ENCODE measurements around the gene NGRN. TPM values are rescaled to one million over a fixed set of nuclear protein-coding genes. Genes with fewer than 3 reads are reported as not detected.

The NGRN gene, protein sequence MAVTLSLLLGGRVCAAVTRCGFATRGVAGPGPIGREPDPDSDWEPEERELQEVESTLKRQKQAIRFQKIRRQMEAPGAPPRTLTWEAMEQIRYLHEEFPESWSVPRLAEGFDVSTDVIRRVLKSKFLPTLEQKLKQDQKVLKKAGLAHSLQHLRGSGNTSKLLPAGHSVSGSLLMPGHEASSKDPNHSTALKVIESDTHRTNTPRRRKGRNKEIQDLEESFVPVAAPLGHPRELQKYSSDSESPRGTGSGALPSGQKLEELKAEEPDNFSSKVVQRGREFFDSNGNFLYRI
- 137 TPM for total RNA-seq (2021; ENCODE audit: unreplicated experiment)
- polyA plus RNA-seq (2012; ENCODE audit: insufficient read length) = 85.4 TPM
- Bru-seq, nascent RNA = percentile 76 among the genes with signal in this experiment
- percentile 83 among the genes with signal in this experiment for BruChase-seq, experiment 1, labeled RNA remaining after a 2-hour chase
- percentile 93 among the genes with signal in this experiment for BruChase-seq, experiment 2, labeled RNA remaining after a 6-hour chase
- long read RNA-seq, full-length matches to known transcripts = 459 of 460 reads
- long read RNA-seq, partial matches to known transcripts = 0 of 460 reads
- long read RNA-seq, other reads (novel, unspliced or antisense) = 1 of 460 reads

DNA sequence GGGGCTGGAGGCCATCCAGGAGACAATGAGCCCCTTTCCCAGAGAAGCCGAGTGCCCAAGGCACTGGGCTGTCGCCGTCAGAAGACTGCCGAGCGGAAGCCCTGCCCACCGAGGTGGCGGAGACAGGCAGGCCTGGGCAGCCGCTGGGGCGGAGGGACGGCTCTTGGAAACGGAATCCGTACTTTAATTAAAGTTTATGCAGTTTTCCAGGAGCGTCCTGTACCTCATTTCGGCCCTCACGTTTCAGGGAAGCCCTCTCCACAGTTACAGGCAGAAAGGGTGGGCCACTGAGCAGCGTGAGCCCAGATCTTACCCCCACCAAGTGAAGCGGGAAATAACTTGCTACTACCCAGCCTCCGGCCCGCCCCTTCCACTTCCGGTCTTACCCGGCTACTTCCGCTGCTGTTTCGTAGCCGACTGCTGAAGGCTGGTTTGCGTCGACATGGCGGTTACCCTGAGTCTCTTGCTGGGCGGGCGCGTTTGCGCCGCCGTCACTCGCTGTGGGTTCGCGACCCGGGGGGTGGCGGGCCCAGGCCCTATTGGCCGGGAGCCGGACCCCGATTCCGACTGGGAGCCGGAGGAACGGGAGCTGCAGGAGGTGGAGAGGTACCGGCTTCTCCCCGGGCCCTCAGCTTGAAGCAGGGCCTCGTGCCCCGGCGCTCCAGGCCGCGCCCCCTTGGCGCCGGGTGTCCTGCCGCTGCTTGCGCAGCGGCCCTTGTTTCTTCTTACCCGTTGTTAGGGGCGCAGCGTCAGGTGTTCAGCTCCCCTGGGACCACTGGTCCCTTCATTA is at the start of gene NGRN:
NGRN (plus strand) TSS at position 402 of the 790 bp plus-strand sequence; CDS start at position 443, 41 bp downstream.
- BruUV-seq (replicated peaks) = no TSS peak
- H3K4me3 ChIP-seq (ENCODE audit: low read depth in 2 of 2, low read length in 2 of 2) = peak within 1 kb of the TSS; percentile 78 to 81
- intact Hi-C loops (cut with micrococcal nuclease; ENCODE audit: unreplicated experiment) = no loop called here
- H3K9me3 ChIP-seq (ENCODE audit: control insufficient read depth, insufficient read depth, low read depth, low read length) = no peaks in the 10 kb centered on the region
- TF ChIP-seq, protein P1, sequence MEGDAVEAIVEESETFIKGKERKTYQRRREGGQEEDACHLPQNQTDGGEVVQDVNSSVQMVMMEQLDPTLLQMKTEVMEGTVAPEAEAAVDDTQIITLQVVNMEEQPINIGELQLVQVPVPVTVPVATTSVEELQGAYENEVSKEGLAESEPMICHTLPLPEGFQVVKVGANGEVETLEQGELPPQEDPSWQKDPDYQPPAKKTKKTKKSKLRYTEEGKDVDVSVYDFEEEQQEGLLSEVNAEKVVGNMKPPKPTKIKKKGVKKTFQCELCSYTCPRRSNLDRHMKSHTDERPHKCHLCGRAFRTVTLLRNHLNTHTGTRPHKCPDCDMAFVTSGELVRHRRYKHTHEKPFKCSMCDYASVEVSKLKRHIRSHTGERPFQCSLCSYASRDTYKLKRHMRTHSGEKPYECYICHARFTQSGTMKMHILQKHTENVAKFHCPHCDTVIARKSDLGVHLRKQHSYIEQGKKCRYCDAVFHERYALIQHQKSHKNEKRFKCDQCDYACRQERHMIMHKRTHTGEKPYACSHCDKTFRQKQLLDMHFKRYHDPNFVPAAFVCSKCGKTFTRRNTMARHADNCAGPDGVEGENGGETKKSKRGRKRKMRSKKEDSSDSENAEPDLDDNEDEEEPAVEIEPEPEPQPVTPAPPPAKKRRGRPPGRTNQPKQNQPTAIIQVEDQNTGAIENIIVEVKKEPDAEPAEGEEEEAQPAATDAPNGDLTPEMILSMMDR (IDR thresholded peaks at IDR 0.05) = no peak
- TF ChIP-seq, protein P2, sequence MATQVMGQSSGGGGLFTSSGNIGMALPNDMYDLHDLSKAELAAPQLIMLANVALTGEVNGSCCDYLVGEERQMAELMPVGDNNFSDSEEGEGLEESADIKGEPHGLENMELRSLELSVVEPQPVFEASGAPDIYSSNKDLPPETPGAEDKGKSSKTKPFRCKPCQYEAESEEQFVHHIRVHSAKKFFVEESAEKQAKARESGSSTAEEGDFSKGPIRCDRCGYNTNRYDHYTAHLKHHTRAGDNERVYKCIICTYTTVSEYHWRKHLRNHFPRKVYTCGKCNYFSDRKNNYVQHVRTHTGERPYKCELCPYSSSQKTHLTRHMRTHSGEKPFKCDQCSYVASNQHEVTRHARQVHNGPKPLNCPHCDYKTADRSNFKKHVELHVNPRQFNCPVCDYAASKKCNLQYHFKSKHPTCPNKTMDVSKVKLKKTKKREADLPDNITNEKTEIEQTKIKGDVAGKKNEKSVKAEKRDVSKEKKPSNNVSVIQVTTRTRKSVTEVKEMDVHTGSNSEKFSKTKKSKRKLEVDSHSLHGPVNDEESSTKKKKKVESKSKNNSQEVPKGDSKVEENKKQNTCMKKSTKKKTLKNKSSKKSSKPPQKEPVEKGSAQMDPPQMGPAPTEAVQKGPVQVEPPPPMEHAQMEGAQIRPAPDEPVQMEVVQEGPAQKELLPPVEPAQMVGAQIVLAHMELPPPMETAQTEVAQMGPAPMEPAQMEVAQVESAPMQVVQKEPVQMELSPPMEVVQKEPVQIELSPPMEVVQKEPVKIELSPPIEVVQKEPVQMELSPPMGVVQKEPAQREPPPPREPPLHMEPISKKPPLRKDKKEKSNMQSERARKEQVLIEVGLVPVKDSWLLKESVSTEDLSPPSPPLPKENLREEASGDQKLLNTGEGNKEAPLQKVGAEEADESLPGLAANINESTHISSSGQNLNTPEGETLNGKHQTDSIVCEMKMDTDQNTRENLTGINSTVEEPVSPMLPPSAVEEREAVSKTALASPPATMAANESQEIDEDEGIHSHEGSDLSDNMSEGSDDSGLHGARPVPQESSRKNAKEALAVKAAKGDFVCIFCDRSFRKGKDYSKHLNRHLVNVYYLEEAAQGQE (IDR thresholded peaks at IDR 0.05; ENCODE audit: insufficient read depth in 1 of 2, low read depth in 2 of 2, low read length in 1 of 2) = peak in 1 of 2 experiments; percentile 17; a peak in 1 of 4 replicates
- TF ChIP-seq TCF7L2 (IDR thresholded peaks at IDR 0.05; ENCODE audit: low read depth, low read length) (peak; percentile 53), SIN3A (IDR thresholded peaks at IDR 0.05; ENCODE audit: borderline replicate concordance, insufficient read depth, low read depth, low read length) (peak; percentile 94; the same call in 1 of the 2 replicates), POLR2AphosphoS5 (IDR thresholded peaks at IDR 0.05; ENCODE audit: low read depth, low read length) (peak; percentile 99)
- DNase-seq (ENCODE audit: low read depth, low spot score) (peak; percentile 75), ATAC-seq (peak; percentile 97)
- POLR2A ChIA-PET = interaction anchor here (0.6 to 1.2 kb wide), 4 partner anchors 27 to 1022 kb away, joined by 4 to 10 read pairs (median 5); partner anchors contain the start of genes CIB1 and FANCI
- CTCF ChIA-PET = no interaction called here
- peaks cover 26% of the 10 kb centered on the region for H3K4me1 ChIP-seq (ENCODE audit: control insufficient read depth, insufficient read depth, low read length)
- no peaks in the 10 kb centered on the region for H3K27me3 ChIP-seq (ENCODE audit: control insufficient read depth, insufficient read depth, low read length)
- in situ Hi-C loops (cut with HindIII; ENCODE audit: low pct_unique_long_range_greater_than_20kb, low sequenced_read_pairs) = no loop called here
- peaks cover 10% of the 10 kb centered on the region for H3K36me3 ChIP-seq (ENCODE audit: control insufficient read depth, insufficient read depth, low read length)
- H3K27ac ChIP-seq (ENCODE audit: low read length) = peak within 1 kb of the TSS; percentile 91

DNA sequence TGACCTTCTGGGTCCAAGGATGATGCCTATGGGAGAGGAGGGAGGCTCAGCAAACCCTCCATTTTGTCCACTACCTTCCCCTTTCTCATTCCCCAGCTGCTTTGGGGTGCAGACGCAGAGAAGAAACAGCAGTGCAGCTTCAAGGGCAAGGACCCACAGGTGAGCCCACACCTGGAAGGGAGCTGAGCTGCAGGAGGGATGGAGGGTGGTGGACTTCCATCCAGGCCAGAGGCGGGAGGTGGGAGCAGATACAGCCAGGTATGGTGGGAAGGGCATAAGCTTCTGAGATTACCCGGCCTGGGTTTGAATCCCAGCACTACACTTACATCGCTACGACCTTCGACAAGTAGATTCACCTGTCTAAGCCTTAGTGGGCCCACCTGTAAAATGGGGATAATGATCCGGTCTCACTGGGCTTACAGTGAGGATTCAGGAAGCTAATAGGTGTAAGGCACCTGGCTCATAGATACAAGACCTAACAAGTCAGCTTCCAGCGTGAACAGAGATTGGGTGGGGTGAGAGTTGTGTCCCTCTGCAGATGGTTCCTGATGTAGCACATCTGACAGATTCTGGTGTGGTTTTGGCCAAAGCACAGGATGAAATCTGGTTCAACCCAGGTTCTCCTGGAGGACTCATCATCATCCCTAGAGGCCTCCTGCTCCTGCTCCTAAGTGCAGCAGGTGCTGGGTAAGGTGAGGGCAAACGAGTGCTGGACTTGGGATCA is 47.6 kb upstream of the NGRN start:
- Histone ChIP-seq H3K4me1 (ENCODE audit: control insufficient read depth, insufficient read depth, low read length) (peaks cover 94% of the 10 kb centered on the region), H3K27me3 (ENCODE audit: control insufficient read depth, insufficient read depth, low read length) (no peaks in the 10 kb centered on the region), H3K36me3 (ENCODE audit: control insufficient read depth, insufficient read depth, low read length) (peaks cover 17% of the 10 kb centered on the region), H3K9me3 (ENCODE audit: control insufficient read depth, insufficient read depth, low read depth, low read length) (no peaks in the 10 kb centered on the region), H3K27ac (ENCODE audit: low read length) (peak overlapping the region; percentile 100), H3K4me3 (ENCODE audit: low read depth in 2 of 2, low read length in 2 of 2) (no peak overlapping the region)
- ChIA-PET CTCF (no interaction called here), POLR2A (interaction anchor here (0.6 kb wide), 1 partner anchor 58 kb away, joined by 14 read pairs; no protein-coding TSS in a partner anchor)
- in situ Hi-C loops (cut with HindIII; ENCODE audit: low pct_unique_long_range_greater_than_20kb, low sequenced_read_pairs) (loop anchor here (10.0 kb wide), 1 partner anchor 53 kb away; no protein-coding TSS in a partner anchor), intact Hi-C loops (cut with micrococcal nuclease; ENCODE audit: unreplicated experiment) (no loop called here)
- TF ChIP-seq POLR2AphosphoS5 (IDR thresholded peaks at IDR 0.05; ENCODE audit: low read depth, low read length) = 0 out of 2 replicates have a peak, but pooled peaks have one; percentile 5
- TF ChIP-seq, protein P1 (IDR thresholded peaks at IDR 0.05) = no peak
- no TSS peak for BruUV-seq (replicated peaks)
- DNase-seq (ENCODE audit: low read depth, low spot score) (no peak), ATAC-seq (no peak)

Measured in Panc1 (cell line).